Bronchial epithelial cell (primary cell): ENCODE measurements around the gene RMDN2. TPM values are rescaled to one million over a fixed set of nuclear protein-coding genes. Genes with fewer than 3 reads are reported as not detected.
"Not testable (repeated sequence)": the region's sequence is repeated elsewhere in the genome, so short reads cannot be mapped to it uniquely, and the experiment has no call there.

Source experiments
- DNase-seq: peaks from one replicate; pipeline ENCODE4 v3.0.0-alpha.2; 2010; ENCODE audit warnings: low read depth
- FAIRE-seq: peaks from 2 replicates; lab custom pipeline; 2011; peaks lifted over from hg19 to GRCh38; lab: Jason Lieb, UNC
- H3K27me3 ChIP-seq: 2 replicates; pipeline ENCODE4 v1.5.1; 2011; ENCODE audit warnings: low read length; ENCODE audit not compliant: control insufficient read depth, insufficient read depth
- H3K36me3 ChIP-seq: 2 replicates; pipeline ENCODE4 v1.5.1; 2011; ENCODE audit warnings: low read length; ENCODE audit not compliant: control insufficient read depth, insufficient read depth
- H3K4me3 ChIP-seq: 2 replicates; pipeline ENCODE4 v1.5.1; 2011; ENCODE audit warnings: mild to moderate bottlenecking, low read depth, low read length, control low read depth
- CTCF ChIP-seq: IDR thresholded peaks from 2 replicates; pipeline ENCODE4 v1.5.1; 2011; ENCODE audit warnings: mild to moderate bottlenecking, moderate library complexity, low read length, control low read depth, inconsistent platforms; ENCODE audit not compliant: insufficient read depth, severe bottlenecking
- total RNA-seq: library from RNA; depleted of rRNA; stranded (reverse); fragments of >200 nt; gene quantifications from 2 replicates; pipeline ENCODE4 v1.2.1, GENCODE V29; 2014

Gene RMDN2
- total RNA-seq, 1 donor from 2014 or later: 1.3 TPM

GRCh38 chr2:37923308-37924055, 1.6 kb upstream of the RMDN2 start:
- FAIRE-seq: no peak
- no peak for TF ChIP-seq CTCF
- no peak overlapping the region for H3K4me3 ChIP-seq

GRCh38 chr2:37926635-37927034, 1.5 kb downstream of the RMDN2 start:
- FAIRE-seq (no peak), DNase-seq (no peak)
- no peak for TF ChIP-seq CTCF
- Histone ChIP-seq H3K4me3 (no peak overlapping the region), H3K36me3 (no peaks in the 10 kb centered on the region), H3K27me3 (no peaks in the 10 kb centered on the region)

More at GRCh38 chr2:37923308-37924055, 1.6 kb upstream of the RMDN2 start:
- Histone ChIP-seq H3K27me3 (no peaks in the 10 kb centered on the region), H3K36me3 (no peaks in the 10 kb centered on the region)
- DNase-seq: no peak

GRCh38 chr2:37928377-37928776, 3.3 kb downstream of the RMDN2 start:
- Histone ChIP-seq H3K4me3 (no peak overlapping the region), H3K27me3 (no peaks in the 10 kb centered on the region), H3K36me3 (no peaks in the 10 kb centered on the region)
- no peak for TF ChIP-seq CTCF
- FAIRE-seq (no peak), DNase-seq (no peak)

GRCh38 chr2:37930392-37930791, 5.3 kb downstream of the RMDN2 start:
- not testable (repeated sequence) for H3K36me3 ChIP-seq, DNase-seq, H3K4me3 ChIP-seq, FAIRE-seq, H3K27me3 ChIP-seq

- not testable (repeated sequence) for H3K27me3 ChIP-seq, FAIRE-seq, DNase-seq, H3K4me3 ChIP-seq, H3K36me3 ChIP-seq
These were observed 7.8 kb downstream of the RMDN2 start for GRCh38 chr2:37932873-37933272.

GRCh38 chr2:37934591-37935513, 9.8 kb downstream of the RMDN2 start:
- no peaks in the 10 kb centered on the region for H3K36me3 ChIP-seq
- H3K27me3 ChIP-seq: no peaks in the 10 kb centered on the region
- no peak for DNase-seq
- FAIRE-seq: no peak
- no peak for TF ChIP-seq CTCF
- no peak overlapping the region for H3K4me3 ChIP-seq

- H3K27me3 ChIP-seq, FAIRE-seq, H3K36me3 ChIP-seq, H3K4me3 ChIP-seq, DNase-seq: not testable (repeated sequence)
These were observed 12.5 kb downstream of the RMDN2 start for GRCh38 chr2:37937568-37937967.

GRCh38 chr2:37941267-37941666, 16.2 kb downstream of the RMDN2 start:
- not testable (repeated sequence) for DNase-seq, H3K27me3 ChIP-seq, FAIRE-seq, H3K4me3 ChIP-seq, H3K36me3 ChIP-seq
